Measurements from ENCODE around the gene CEACAM4.

CEACAM4 gene

DNA sequence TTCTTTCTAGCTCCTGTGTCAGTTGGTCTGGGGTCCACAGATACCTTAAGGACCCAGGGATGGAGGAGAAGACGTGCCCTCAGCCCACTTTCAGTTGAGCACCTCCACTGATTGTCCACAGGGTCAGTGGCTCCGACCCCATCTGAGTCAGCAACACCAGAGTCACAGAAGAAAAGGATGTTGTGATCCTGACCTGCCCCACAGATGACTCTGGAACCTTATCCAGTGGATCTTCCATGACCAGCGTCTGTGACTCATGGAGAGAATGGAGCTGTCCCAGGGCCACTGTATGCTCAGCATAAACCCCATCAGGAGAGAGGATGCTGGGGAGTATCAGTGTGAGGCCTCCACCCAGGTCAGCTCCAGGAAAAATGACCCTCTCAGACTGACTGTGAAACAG is 22.0 kb downstream of the CEACAM4 start:
- H3K4me1 ChIP-seq: no peaks in the 10 kb centered on the region
- H3K36me3 ChIP-seq: no peaks in the 10 kb centered on the region
- no peak overlapping the region for H3K27ac ChIP-seq
- H3K27me3 ChIP-seq: no peaks in the 10 kb centered on the region
- H4K20me1 ChIP-seq: no peaks in the 10 kb centered on the region
- H3K4me2 ChIP-seq: no peak overlapping the region
- no peaks in the 10 kb centered on the region for H3K9me3 ChIP-seq
- H3K4me3 ChIP-seq: no peak overlapping the region
- H3K9ac ChIP-seq: no peak overlapping the region
- TF ChIP-seq Cebpa-rat (IDR thresholded peaks at IDR 0.05): no peak

GRCh38 chr19:41601771-41602170 is 25.1 kb downstream of the CEACAM4 start:
- Histone ChIP-seq H3K4me2 (no peak overlapping the region), H3K4me3 (no peak overlapping the region), H4K20me1 (no peaks in the 10 kb centered on the region), H3K9me3 (no peaks in the 10 kb centered on the region), H3K27me3 (no peaks in the 10 kb centered on the region), H3K4me1 (no peaks in the 10 kb centered on the region), H3K36me3 (no peaks in the 10 kb centered on the region), H3K27ac (no peak overlapping the region), H3K9ac (no peak overlapping the region)
- TF ChIP-seq Cebpa-rat (IDR thresholded peaks at IDR 0.05): no peak

DNA sequence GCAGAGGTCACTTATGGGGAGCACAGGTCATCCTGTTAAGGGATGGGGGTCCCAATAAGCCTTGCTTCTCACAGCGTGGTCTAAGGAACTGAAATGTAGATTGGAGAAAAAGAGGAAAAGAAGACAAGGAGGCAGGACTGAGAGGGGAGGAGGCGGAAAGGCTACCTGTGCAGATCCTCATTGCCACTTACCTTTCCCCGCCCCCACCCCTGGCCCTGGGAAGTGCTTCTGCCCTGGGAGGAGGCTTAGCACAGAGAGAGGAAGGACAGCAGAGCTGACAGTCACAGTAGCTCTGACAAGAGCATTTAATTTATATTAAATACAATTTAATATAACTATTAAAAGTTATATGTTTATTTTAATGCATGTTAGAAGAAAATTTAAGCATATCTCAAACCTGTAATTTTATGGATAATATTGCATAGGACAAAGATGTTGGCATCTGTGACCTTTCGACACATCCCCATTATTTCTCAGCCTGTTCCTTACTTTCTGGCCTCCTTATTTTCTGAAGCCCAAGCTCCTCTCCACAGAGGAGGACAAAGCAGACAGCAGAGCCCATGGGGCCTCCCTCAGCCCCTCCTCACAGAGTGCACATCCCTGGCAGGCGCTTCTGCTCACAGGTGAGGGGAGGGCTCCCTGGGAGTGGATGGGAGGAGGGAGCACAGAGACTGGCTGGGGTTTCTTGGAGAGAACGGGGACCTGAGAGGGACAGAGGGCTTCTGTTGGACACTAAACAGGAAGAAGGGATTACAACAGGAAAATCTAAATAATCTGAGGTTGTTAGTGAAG is 27.5 kb downstream of the CEACAM4 start:
- Histone ChIP-seq H3K36me3 (no peaks in the 10 kb centered on the region), H3K9me3 (no peaks in the 10 kb centered on the region), H3K27ac (no peak overlapping the region), H3K4me2 (no peak overlapping the region), H3K4me3 (no peak overlapping the region), H3K27me3 (no peaks in the 10 kb centered on the region), H3K4me1 (no peaks in the 10 kb centered on the region), H3K9ac (no peak overlapping the region), H4K20me1 (no peaks in the 10 kb centered on the region)
- no peak for TF ChIP-seq Cebpa-rat (IDR thresholded peaks at IDR 0.05)

DNA sequence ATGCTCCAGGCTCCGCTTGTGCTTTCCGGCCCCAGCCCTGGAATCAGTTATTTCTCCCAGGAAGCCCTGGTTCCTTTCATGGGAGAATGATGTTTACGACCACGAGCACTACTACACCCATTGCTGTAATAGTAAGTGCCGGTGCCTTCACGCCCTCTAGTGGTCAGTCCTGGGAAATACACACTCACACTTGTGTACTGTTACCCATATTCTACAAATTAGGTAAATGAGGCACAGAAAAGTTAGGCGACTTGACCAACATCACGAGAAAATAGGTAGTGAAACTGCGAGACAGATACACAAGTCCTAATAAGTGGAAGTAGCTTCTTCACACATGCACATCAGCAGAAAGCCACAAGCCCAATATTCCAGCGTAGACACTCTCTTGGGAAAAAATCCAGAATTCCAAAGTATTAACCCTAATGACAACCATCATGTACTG is 29.3 kb downstream of the CEACAM4 start:
- H4K20me1 ChIP-seq: no peaks in the 10 kb centered on the region
- no peak overlapping the region for H3K27ac ChIP-seq
- no peaks in the 10 kb centered on the region for H3K9me3 ChIP-seq
- H3K4me1 ChIP-seq: no peaks in the 10 kb centered on the region
- H3K27me3 ChIP-seq: no peaks in the 10 kb centered on the region
- TF ChIP-seq Cebpa-rat (IDR thresholded peaks at IDR 0.05): no peak
- H3K9ac ChIP-seq: no peak overlapping the region
- no peak overlapping the region for H3K4me3 ChIP-seq
- H3K4me2 ChIP-seq: no peak overlapping the region
- no peaks in the 10 kb centered on the region for H3K36me3 ChIP-seq

DNA sequence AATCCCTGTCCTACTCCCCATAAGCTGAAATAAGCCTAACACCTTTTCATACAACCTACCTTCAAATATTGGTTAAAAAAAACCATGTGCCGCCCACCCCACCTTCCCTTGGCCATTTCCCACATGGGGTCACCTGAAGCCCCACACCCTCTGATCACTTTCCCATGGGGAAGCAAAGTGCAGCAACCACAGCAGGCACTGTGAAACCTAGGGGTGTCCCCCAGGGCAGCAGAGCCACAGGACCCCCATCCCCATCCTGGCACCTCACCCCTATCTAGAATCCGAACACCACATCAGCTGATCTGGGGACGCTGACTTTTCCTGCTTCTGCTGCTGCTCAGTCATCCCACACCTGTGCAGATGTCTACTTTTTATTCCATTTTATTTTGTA is 31.0 kb downstream of the CEACAM4 start:
- H3K4me2 ChIP-seq: no peak overlapping the region

DNA sequence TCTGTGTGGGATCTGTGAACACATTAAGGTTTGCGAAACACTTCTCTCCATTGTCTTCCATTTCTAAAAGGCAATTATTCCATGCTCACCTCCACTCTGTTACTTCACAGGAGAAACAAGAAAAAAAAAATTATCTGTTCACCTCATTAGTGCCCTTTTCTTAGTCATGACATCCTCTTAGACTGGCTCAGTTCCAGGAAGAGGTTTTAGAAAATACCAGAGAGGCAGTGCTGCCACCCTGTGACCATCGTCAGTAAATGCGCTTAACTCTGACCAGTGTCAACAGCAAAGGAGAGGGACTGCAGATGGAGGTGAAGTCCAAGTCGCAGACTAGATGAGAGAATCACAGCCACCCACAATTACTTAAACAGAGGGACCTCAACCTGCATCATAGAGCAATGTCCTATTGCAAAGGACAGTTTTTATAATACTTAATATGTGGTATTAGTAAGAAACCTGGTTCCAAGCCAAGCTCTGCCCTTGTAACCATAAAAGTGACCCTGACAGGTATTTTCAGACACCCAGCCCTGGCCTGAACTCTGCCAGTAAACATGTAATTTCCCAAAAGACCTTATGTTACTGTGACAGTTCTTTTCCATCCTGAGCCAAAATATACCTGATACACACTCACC is 31.5 kb downstream of the CEACAM4 start:
- no peak for TF ChIP-seq Cebpa-rat (IDR thresholded peaks at IDR 0.05)
- no peaks in the 10 kb centered on the region for H3K27me3 ChIP-seq
- no peak overlapping the region for H3K4me2 ChIP-seq
- H3K27ac ChIP-seq: no peak overlapping the region
- no peaks in the 10 kb centered on the region for H3K4me1 ChIP-seq
- no peaks in the 10 kb centered on the region for H3K36me3 ChIP-seq
- no peaks in the 10 kb centered on the region for H4K20me1 ChIP-seq
- no peaks in the 10 kb centered on the region for H3K9me3 ChIP-seq
- no peak overlapping the region for H3K9ac ChIP-seq
- no peak overlapping the region for H3K4me3 ChIP-seq

More for the DNA sequence above, 31.0 kb downstream of the CEACAM4 start:
- no peaks in the 10 kb centered on the region for H3K4me1 ChIP-seq
- TF ChIP-seq Cebpa-rat (IDR thresholded peaks at IDR 0.05): no peak
- no peak overlapping the region for H3K27ac ChIP-seq
- H3K9ac ChIP-seq: no peak overlapping the region
- H4K20me1 ChIP-seq: no peaks in the 10 kb centered on the region
- no peak overlapping the region for H3K4me3 ChIP-seq
- no peaks in the 10 kb centered on the region for H3K9me3 ChIP-seq
- H3K27me3 ChIP-seq: no peaks in the 10 kb centered on the region
- H3K36me3 ChIP-seq: no peaks in the 10 kb centered on the region

DNA sequence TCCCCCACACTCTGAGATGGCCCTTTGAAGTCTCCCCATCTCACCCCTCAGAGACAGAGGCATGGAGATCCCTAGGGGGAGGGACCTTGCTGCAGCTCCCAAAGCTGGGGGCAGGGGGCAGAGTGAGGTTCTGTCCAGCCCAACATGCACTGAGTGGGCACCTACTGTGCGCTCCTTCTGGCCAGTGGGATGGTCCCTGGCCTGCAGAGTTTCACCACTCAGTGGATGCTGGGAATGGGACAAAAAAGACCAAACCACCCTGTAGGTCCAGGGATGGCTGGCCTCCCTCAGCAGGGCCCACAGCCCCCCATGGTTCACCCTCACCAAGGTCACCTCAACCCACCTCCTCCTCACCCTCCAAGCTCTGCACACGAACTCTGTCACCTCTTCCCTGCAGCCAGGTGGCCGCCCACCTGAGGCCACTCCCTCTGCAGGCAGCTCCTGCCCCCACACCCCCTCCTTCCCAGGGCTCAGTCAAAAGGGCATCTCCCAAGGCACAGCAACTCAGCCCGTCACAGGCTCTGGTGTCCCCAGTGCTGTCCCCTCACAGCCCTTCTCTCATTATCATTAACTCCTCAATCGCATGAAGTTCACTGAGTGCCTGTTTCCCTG is 34.8 kb downstream of the CEACAM4 start:
- Histone ChIP-seq H3K9ac (no peak overlapping the region), H3K4me3 (no peak overlapping the region), H3K4me2 (no peak overlapping the region), H4K20me1 (peaks cover 24% of the 10 kb centered on the region), H3K4me1 (no peaks in the 10 kb centered on the region), H3K27me3 (no peaks in the 10 kb centered on the region), H3K36me3 (peaks cover 18% of the 10 kb centered on the region), H3K27ac (no peak overlapping the region), H3K9me3 (no peaks in the 10 kb centered on the region)
- TF ChIP-seq Cebpa-rat (IDR thresholded peaks at IDR 0.05): no peak

GRCh38 chr19:41590936-41591335 is 35.9 kb downstream of the CEACAM4 start:
- TF ChIP-seq Cebpa-rat (IDR thresholded peaks at IDR 0.05): no peak
- Histone ChIP-seq H3K36me3 (peaks cover 29% of the 10 kb centered on the region), H3K9ac (no peak overlapping the region)

DNA sequence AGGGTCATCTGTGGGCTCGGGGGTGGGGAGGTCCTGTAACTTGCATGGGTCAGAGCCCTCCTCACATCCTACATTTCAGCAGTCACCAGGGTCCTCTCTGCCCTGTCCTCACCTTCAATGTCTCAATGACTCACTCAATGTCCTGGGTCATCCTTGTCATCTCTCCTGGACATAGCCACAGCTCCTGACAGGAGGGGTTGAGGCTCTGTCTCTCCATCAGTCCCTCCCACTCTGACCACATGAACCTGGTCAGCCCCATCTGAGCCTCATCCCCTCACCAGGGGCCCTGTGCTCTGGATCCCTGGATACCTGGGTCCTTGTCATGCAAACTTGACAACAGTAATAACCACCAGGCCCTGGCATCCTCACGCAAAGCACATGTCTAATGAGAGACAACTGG is 37.5 kb downstream of the CEACAM4 start:
- no peak overlapping the region for H3K4me3 ChIP-seq

More at GRCh38 chr19:41590936-41591335, 35.9 kb downstream of the CEACAM4 start:
- no peak overlapping the region for H3K4me3 ChIP-seq
- no peaks in the 10 kb centered on the region for H3K4me1 ChIP-seq
- no peak overlapping the region for H3K4me2 ChIP-seq
- no peaks in the 10 kb centered on the region for H3K9me3 ChIP-seq
- H4K20me1 ChIP-seq: peaks cover 35% of the 10 kb centered on the region
- H3K27me3 ChIP-seq: no peaks in the 10 kb centered on the region
- H3K27ac ChIP-seq: no peak overlapping the region

More for the DNA sequence above, 37.5 kb downstream of the CEACAM4 start:
- no peaks in the 10 kb centered on the region for H3K27me3 ChIP-seq
- H3K4me1 ChIP-seq: no peaks in the 10 kb centered on the region
- no peak overlapping the region for H3K9ac ChIP-seq
- H3K9me3 ChIP-seq: no peaks in the 10 kb centered on the region
- H3K4me2 ChIP-seq: no peak overlapping the region
- peaks cover 44% of the 10 kb centered on the region for H4K20me1 ChIP-seq
- peaks cover 44% of the 10 kb centered on the region for H3K36me3 ChIP-seq
- no peak for TF ChIP-seq Cebpa-rat (IDR thresholded peaks at IDR 0.05)
- no peak overlapping the region for H3K27ac ChIP-seq
